AG09319 (cell line): Measurements from ENCODE around the gene GDI2.
"Not testable (repeated sequence)": the region's sequence is repeated elsewhere in the genome, so short reads cannot be mapped to it uniquely, and the experiment has no call there.

Source experiments
- DNase-seq: peaks from one replicate; pipeline ENCODE4 v3.0.0-alpha.2; 2010; ENCODE audit warnings: low read depth; ENCODE audit errors: extremely low read depth
- CTCF ChIP-seq: IDR thresholded peaks from 2 replicates; pipeline ENCODE4 v1.5.1; 2011; ENCODE audit warnings: low read depth, mild to moderate bottlenecking, inconsistent platforms, low read length, moderate library complexity

GDI2 gene

GRCh38 chr10:5844345-5845055 lies 31.3 kb upstream of the GDI2 start:
- no peak for DNase-seq
- no peak for TF ChIP-seq CTCF

GRCh38 chr10:5843686-5844344 lies 30.6 kb upstream of the GDI2 start:
- no peak for TF ChIP-seq CTCF
- DNase-seq: no peak

DNA sequence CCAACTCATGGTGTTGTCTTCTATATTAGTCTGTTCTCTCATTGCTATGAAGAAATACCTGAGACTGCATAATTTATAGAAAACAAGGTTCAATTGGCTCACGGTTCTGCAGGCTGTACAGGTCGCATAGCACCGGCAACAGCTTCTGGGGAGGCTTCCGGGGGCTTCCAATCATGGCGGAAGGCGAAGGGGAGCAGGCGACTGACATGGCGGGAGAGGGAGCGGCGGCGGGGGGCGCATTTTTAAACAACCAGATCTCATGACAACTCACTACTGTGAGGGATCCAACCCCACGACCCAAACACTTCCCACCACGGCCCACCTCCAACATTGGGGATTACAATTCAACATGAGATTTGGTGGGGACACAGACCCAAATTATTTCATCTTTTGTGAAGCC lies 28.7 kb upstream of the GDI2 start:
- DNase-seq: no peak
- no peak for TF ChIP-seq CTCF

DNA sequence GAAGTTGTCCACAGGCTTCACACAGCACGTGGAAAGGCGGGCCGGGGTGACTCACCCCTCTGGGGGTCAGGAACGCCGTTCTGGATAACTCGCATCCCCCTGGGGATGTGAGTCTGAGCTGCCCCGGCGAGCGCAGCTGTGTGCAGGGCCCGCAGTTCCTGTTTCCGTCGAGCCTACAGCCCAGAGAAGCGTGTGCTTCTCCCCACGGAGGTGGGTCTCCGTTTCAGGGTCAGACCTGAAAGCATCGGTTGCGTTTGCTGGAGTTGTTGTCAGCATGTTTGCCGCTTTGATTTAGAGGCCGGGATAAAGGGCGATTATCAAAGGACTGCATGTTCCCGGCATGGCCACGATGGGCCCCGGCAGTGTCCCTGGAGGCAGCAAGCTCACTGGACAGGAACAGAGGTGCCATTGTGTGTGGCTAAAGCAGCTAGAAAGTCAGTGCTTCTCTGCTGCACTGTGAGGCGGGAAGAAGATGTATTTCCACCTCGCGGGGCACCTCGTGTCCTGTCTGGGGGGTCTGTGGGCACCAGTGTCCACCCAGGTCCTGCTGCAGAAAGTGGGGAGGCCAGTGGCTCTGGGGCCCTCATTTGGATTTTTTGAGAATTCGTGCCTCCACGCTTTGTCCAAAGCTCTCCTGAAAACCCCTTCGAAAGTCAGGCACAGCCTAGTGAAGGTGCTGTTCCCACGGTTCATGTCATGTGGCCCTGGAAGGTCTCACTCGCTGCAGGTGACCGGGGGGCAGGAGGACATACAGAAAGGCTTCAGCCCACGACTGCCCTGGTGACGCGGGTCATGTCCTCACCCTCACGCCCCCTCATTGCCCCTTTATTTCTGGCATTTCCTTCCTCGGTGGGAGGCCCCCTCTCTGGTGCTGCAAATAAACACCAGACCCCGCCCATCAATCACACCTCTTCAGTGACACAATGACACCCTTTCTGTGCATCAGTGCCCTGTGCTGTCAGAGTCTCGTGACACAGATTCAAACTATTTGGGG lies 27.4 kb upstream of the GDI2 start:
- no peak for DNase-seq
- TF ChIP-seq CTCF: no peak

DNA sequence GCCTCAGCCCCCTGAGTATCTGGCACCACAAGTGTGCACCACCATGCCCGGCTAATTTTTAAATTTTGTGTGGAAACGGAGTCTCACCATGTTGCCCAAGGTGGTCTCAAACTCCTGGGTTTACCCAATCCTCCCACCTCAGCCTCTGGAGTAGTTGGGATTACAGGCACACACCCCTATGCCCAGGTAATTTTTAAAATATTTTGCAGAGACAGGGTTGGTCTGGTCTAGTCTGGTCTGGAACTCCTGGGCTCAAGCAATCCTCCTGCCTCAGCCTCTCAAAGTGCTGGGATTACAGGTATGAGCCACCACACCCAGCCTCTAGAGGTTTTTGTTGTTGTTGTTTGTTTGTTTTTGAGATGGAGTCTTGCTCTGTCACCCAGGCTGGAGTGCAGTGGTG lies 22.9 kb upstream of the GDI2 start:
- DNase-seq: not testable (repeated sequence)

GRCh38 chr10:5835446-5836095 lies 22.3 kb upstream of the GDI2 start:
- no peak for DNase-seq
- TF ChIP-seq CTCF: no peak

- TF ChIP-seq CTCF: no peak
- no peak for DNase-seq
These were observed 20.6 kb upstream of the GDI2 start for GRCh38 chr10:5833814-5834213.
